Gastroesophageal sphincter (tissue), 3 donors: ENCODE data around the gene JSRP1.

Experiments used
- CTCF ChIP-seq, 4 experiments: fragments of 200-600 bp in 2 of 4; fragments of 450-650 bp in 2 of 4; sonication (generic) in 1 of 4; IDR thresholded peaks; one replicate each; pipeline ENCODE4 v1.5.1; 2017 to 2019; ENCODE audit warnings: antibody characterized with exemption in 4 of 4, mild to moderate bottlenecking in 2 of 4, moderate library complexity in 2 of 4
- POLR2A ChIP-seq, 2 donors: fragments of 450-650 bp; IDR thresholded peaks; one replicate each; pipeline ENCODE4 v1.6.1; 2017; ENCODE audit warnings: antibody characterized with exemption in 2 of 2, mild to moderate bottlenecking in 2 of 2, moderate library complexity in 1 of 2
- POLR2AphosphoS5 ChIP-seq: sonication (generic); formaldehyde crosslinking; IDR thresholded peaks from one replicate; pipeline ENCODE4 v1.6.1; 2017; ENCODE audit warnings: antibody characterized with exemption

GRCh38 chr19:2269244-2270156 lies 13.3 kb upstream of the JSRP1 start:
- TF ChIP-seq CTCF (IDR thresholded peaks at IDR 0.05): peak in 2 of 4 experiments; percentile 61 to 67
- TF ChIP-seq POLR2A (IDR thresholded peaks at IDR 0.05): peak; percentile 100
- TF ChIP-seq POLR2AphosphoS5: peak; percentile 100
